Fibroblast of lung (primary cell): ENCODE measurements around the gene CREB5.

Experiments used
- EZH2 ChIP-seq: IDR thresholded peaks from 2 replicates; pipeline ENCODE4 v1.5.1; 2012; ENCODE audit warnings: low read length, control low read depth, mild to moderate bottlenecking; ENCODE audit errors: missing control alignments
- TF ChIP-seq, protein P1 (sequence below), 2 donors: IDR thresholded peaks in 1 of 2; conservative IDR thresholded peaks in 1 of 2; 1 replicate in 1 of 2; 2 replicates in 1 of 2; pipeline ENCODE4 v1.5.1; 2011 to 2012; ENCODE audit warnings: low read length in 2 of 2, control low read depth in 1 of 2, inconsistent platforms in 1 of 2, low read depth in 1 of 2, mild to moderate bottlenecking in 1 of 2

DNA sequence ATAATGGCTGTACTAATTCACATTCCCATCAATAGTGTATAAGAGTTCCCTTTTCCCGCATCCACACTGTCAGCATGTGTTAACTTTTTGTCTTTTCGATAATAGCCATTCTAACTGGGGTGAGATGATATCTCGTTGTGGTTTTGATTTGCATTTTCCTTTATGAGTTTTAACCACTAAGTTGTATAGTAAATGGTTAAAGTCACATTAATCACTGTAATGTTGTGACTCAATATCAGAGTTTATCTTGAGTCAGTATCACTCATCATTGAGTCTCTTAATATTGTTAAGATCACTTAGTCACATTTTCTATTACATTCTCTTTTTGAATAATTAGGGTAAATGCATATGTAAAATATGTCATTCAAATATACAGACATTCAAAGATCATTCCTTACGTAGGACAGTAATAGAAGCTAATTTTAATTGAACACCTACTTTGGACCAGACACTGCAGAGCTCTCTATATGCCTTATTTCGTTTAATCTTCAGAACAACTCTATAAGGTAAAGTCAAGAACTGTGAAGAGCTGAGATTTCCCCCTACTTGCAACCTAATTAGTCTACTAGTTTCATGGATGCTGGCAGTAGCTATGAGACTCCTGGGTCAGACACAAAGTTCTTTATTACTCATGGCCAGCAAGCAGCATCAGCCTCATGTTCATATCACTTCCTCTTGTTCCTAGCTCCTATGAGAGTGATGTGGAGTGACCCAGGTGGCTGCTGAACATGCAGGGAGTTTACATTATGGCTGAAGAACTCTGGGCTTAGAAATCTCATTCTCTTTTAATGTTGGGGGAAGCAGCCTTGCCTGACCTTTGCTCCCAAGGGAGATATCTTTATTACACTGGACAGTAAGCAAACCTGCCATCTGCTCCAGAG is 30.5 kb downstream of the CREB5 start:
- TF ChIP-seq, protein P1, sequence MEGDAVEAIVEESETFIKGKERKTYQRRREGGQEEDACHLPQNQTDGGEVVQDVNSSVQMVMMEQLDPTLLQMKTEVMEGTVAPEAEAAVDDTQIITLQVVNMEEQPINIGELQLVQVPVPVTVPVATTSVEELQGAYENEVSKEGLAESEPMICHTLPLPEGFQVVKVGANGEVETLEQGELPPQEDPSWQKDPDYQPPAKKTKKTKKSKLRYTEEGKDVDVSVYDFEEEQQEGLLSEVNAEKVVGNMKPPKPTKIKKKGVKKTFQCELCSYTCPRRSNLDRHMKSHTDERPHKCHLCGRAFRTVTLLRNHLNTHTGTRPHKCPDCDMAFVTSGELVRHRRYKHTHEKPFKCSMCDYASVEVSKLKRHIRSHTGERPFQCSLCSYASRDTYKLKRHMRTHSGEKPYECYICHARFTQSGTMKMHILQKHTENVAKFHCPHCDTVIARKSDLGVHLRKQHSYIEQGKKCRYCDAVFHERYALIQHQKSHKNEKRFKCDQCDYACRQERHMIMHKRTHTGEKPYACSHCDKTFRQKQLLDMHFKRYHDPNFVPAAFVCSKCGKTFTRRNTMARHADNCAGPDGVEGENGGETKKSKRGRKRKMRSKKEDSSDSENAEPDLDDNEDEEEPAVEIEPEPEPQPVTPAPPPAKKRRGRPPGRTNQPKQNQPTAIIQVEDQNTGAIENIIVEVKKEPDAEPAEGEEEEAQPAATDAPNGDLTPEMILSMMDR (conservative IDR thresholded peaks at IDR 0.05 in 1 of 2, IDR thresholded peaks at IDR 0.05 in 1 of 2; ENCODE audit: low read depth in 1 of 2, low read length in 2 of 2): no peak
- TF ChIP-seq EZH2: no peak
